ENCODE results near the gene PPP2R1A. TPM values are rescaled to one million over a fixed set of nuclear protein-coding genes. Genes with fewer than 3 reads are reported as not detected.

PPP2R1A gene
- total RNA-seq (ENCODE audit: low replicate concordance): 110 and 120 TPM in 2 replicates

DNA sequence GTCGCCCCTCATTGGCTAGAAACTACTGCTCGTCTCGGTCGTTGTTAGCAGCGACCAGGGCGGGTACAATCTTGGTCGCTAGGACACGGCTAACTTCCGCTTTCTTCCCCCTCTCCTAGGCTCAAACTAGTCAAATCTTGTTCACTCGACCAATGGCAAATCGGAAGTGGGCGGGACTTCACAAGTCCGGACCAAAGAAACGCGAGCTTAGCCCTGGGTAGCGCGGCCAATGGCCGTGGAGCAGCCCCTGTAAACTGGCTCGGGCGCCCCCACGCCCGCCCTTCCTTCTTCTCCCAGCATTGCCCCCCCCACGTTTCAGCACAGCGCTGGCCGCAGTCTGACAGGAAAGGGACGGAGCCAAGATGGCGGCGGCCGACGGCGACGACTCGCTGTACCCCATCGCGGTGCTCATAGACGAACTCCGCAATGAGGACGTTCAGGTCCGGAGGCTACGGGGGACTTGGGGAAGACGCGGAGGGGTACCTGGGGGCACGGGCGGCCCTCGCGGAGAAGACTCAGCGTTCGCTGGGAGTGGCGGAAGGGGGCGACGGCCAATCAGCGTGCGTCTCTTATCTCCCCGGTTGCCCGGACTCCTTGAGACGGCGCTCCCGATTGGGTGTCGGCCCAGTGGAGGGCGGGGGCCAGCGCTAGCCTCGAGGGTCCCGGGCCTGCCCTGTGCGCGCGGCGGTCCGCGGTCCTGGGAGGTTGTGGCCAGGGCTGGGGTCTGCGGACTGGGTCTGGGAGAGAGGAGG lies at the start of gene PPP2R1A:
TSS of gene PPP2R1A (plus strand) at position 318 of the 752 bp plus-strand sequence. CDS start at position 363, 45 bp downstream.

DNA sequence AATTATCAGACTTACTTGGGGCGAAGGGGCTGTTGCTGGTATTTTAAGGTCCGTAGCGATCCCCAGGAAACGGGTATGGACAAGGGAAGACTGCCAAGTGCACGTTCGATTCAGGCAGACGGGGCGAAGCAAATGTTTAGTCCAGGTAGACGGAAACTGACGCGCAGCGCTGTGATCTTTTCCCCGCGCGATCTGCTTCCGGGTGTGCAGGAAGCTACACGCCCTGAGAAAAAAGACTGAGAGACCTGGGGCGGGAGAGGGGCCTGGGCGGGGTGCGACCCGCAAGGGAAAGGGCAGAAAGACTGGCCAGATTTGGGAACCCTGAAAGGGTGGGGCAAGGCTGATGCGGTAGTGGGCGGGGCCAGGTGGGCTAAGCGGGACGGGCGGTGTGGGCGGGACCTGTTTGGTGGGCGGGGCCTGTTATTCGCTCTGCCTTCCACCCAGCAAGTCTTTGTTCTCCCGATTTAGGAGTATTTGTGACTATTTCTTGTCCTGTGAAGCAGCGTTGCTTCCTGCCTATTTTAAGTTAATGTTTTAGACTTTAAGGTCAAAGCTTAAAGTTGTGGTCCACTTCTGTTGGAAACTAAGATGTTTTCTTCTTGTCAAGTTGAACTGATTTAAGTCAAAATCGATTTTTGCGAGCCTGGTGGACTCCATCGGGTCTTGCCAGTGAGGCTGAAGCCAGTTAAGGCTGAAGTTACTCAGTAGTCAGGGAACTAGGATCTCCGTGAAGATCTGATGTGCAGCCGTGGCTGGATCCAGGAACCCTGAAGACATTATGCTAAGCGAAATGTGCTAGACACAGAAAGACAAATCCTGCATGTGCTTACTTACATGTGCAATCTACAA lies 18.3 kb upstream of the PPP2R1A start, which contains the start of gene ZNF836:
TSS of gene ZNF836 (minus strand) at position 301 of the 849 bp plus-strand sequence. CDS start 3,549 bp downstream, outside the sequence.

DNA sequence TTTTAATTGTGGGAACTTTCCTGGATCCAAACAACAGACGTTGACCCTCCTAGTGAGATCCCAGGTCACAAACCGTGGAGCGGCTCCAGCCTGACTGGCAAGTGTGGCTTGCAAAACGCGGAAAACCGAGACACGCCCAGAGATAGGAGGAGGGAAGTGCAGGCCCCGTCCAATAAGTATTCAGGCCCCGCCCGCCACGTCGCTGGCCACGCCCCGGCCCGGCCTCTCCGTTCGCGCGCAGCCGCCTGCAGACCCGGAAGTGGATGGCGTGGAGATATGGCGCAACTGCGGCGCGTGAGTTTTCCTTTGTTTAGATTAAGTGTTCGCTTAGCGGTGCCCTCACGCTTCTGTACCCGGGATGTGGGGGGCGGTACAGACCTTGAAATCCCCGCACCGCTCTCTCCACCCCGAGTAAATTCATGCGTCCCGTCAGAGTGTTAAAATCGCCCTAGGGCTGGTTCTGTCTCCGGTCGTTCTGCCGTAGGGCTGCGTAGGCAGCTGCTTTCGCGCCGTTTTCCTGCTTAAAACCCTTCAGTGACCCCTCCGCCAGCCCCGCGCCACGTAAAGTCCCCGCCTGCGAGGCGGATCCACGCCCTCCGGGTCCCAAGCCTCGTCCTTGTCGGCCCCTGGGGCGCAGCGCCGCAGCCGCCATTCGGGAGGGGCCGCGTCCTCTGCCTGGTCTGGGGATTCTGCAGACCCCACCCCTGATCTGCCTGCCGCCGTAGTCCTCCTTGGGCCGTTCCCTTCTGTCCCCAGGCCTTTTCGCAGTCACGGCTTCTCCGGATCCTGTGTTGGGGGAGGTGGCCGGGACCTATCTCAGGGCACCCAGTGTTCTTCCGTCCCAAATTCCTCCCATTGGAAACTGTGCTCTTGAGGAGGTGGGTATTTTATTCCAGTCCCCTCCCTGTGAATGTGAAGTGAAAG lies 79.7 kb downstream of the PPP2R1A start, which contains the start of gene ZNF766:
TSS of gene ZNF766 (plus strand) at position 250 of the 924 bp plus-strand sequence. CDS start at position 277, 27 bp downstream.

Other genes with a start within 250 kb of the PPP2R1A start
- 8.0 and 14.3 TPM in 2 replicates for gene ZNF350, start 203.2 kb upstream of the PPP2R1A start, total RNA-seq (ENCODE audit: low replicate concordance)
- 10.7 and 17.6 TPM in 2 replicates for gene ZNF615, start 181.8 kb upstream of the PPP2R1A start, total RNA-seq (ENCODE audit: low replicate concordance)
- 6.8 and 10.9 TPM in 2 replicates for gene ZNF614, start 161.7 kb upstream of the PPP2R1A start, total RNA-seq (ENCODE audit: low replicate concordance)
- gene ZNF432, start 141.2 kb upstream of the PPP2R1A start, total RNA-seq (ENCODE audit: low replicate concordance): 6.1 and 9.5 TPM in 2 replicates
- gene ZNF841, start 94.3 kb upstream of the PPP2R1A start, total RNA-seq (ENCODE audit: low replicate concordance): 16.1 and 25.4 TPM in 2 replicates
- gene ZNF616, start 50.1 kb upstream of the PPP2R1A start, total RNA-seq (ENCODE audit: low replicate concordance): 10.6 and 11.6 TPM in 2 replicates
- 6.1 and 6.8 TPM in 2 replicates for gene ZNF836, start 18.4 kb upstream of the PPP2R1A start, total RNA-seq (ENCODE audit: low replicate concordance)
- 14.7 and 21.5 TPM in 2 replicates for gene ZNF766, start 79.5 kb downstream of the PPP2R1A start, total RNA-seq (ENCODE audit: low replicate concordance)
- 2.0 and 4.4 TPM in 2 replicates for gene ZNF480, start 107.1 kb downstream of the PPP2R1A start, total RNA-seq (ENCODE audit: low replicate concordance)
- 4.3 and 4.6 TPM in 2 replicates for gene ZNF610, start 146.2 kb downstream of the PPP2R1A start, total RNA-seq (ENCODE audit: low replicate concordance)
- 12.3 and 26.0 TPM in 2 replicates for gene ZNF880, start 179.9 kb downstream of the PPP2R1A start, total RNA-seq (ENCODE audit: low replicate concordance)
- gene ZNF528, start 207.8 kb downstream of the PPP2R1A start, total RNA-seq (ENCODE audit: low replicate concordance): 12.3 and 15.9 TPM in 2 replicates
- gene ZNF534, start 239.1 kb downstream of the PPP2R1A start, total RNA-seq (ENCODE audit: low replicate concordance): 0.08 TPM in 1 of 2 replicates, not detected in the other

Measured in smooth muscle cell of the coronary artery (primary cell).